ENCODE results near the gene TTC38.

The TTC38 gene

GRCh38 chr22:46288846-46289243, 21.0 kb downstream of the TTC38 start:
- DNase-seq (ENCODE audit: low spot score) = no peak
- TF ChIP-seq, protein P1, sequence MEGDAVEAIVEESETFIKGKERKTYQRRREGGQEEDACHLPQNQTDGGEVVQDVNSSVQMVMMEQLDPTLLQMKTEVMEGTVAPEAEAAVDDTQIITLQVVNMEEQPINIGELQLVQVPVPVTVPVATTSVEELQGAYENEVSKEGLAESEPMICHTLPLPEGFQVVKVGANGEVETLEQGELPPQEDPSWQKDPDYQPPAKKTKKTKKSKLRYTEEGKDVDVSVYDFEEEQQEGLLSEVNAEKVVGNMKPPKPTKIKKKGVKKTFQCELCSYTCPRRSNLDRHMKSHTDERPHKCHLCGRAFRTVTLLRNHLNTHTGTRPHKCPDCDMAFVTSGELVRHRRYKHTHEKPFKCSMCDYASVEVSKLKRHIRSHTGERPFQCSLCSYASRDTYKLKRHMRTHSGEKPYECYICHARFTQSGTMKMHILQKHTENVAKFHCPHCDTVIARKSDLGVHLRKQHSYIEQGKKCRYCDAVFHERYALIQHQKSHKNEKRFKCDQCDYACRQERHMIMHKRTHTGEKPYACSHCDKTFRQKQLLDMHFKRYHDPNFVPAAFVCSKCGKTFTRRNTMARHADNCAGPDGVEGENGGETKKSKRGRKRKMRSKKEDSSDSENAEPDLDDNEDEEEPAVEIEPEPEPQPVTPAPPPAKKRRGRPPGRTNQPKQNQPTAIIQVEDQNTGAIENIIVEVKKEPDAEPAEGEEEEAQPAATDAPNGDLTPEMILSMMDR (IDR thresholded peaks at IDR 0.05; ENCODE audit: extremely low read depth, missing control alignments) = no peak

- no peak for DNase-seq (ENCODE audit: low spot score)
- TF ChIP-seq, protein P1 (IDR thresholded peaks at IDR 0.05; ENCODE audit: extremely low read depth, missing control alignments) = no peak
Measured at GRCh38 chr22:46289244-46289891, 21.6 kb downstream of the TTC38 start.

GRCh38 chr22:46290121-46290842, 22.5 kb downstream of the TTC38 start:
- TF ChIP-seq, protein P1 (IDR thresholded peaks at IDR 0.05; ENCODE audit: extremely low read depth, missing control alignments) = no peak
- no peak for DNase-seq (ENCODE audit: low spot score)

- no peak for DNase-seq (ENCODE audit: low spot score)
- TF ChIP-seq, protein P1 (IDR thresholded peaks at IDR 0.05; ENCODE audit: extremely low read depth, missing control alignments) = no peak
Measured at GRCh38 chr22:46290843-46291785, 23.3 kb downstream of the TTC38 start.

- TF ChIP-seq, protein P1 (IDR thresholded peaks at IDR 0.05; ENCODE audit: extremely low read depth, missing control alignments) = no peak
- no peak for DNase-seq (ENCODE audit: low spot score)
Measured at GRCh38 chr22:46292173-46292572, 24.4 kb downstream of the TTC38 start.

GRCh38 chr22:46292732-46293131, 24.9 kb downstream of the TTC38 start:
- TF ChIP-seq, protein P1 (IDR thresholded peaks at IDR 0.05; ENCODE audit: extremely low read depth, missing control alignments) = no peak
- no peak for DNase-seq (ENCODE audit: low spot score)
